ENCODE results near the gene SLC2A13.

DNA sequence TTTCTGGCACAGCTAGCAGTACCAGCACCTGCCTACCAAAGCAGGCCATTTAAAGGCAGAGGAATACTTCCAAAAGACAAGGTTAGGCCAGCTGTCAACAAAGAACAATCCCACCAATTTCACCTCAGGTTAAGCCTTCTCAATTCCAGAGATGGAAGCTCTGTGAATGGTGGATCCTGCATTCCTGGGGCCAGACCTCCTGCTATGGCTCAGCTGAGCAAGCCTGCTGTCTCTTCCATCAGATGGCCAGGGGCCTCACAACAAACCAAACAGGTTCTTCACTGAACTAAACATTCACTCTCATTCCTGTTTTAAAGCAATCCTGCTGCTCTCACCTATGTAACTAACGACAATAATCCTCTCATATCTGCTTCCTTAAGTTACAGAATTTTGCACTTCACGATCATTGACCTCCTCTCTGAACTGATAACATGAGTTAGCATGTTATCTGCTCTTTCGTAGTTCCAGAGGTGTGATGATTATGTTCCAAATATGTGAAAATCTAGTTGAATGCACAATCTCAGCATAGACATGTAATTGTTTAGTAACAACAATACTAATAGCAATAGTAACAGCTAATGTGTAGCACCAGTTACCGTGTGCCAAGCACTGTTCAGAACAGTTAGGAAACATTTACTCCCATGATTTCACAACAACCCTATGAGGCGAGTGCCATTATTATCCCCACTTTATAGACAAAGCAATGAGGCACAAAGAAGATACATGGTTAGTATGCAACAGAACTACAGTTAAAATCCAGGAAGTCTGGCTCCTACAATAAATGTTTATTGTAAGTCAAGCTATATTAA lies 73.2 kb downstream of the SLC2A13 start:
- no peak for TF ChIP-seq CEBPB (IDR thresholded peaks at IDR 0.05)
- no peak for TF ChIP-seq FOXM1 (IDR thresholded peaks at IDR 0.05; ENCODE audit: borderline replicate concordance, low read depth)
